Inflammatory macrophage treated with lipopolysaccharide for 4 hours (primary cell): ENCODE results near the gene A2M.
A peak's percentile ranks its signal among the peaks of the same experiment; 100 is the strongest.
"Not testable (repeated sequence)": the region's sequence is repeated elsewhere in the genome, so short reads cannot be mapped to it uniquely, and the experiment has no call there.

Experiments
- DNase-seq: peaks from one replicate; pipeline ENCODE4 v3.0.0-alpha.2; 2020

A2M gene

GRCh38 chr12:9115731-9116559, at the start of gene A2M:
Gene A2M, minus strand, starts transcription at chr12:9115919. Its CDS starts 70 bp downstream, at chr12:9115849.
- DNase-seq = peak; percentile 81

- no peak for DNase-seq
Measured at GRCh38 chr12:9163392-9163791, 47.7 kb upstream of the A2M start.

DNA sequence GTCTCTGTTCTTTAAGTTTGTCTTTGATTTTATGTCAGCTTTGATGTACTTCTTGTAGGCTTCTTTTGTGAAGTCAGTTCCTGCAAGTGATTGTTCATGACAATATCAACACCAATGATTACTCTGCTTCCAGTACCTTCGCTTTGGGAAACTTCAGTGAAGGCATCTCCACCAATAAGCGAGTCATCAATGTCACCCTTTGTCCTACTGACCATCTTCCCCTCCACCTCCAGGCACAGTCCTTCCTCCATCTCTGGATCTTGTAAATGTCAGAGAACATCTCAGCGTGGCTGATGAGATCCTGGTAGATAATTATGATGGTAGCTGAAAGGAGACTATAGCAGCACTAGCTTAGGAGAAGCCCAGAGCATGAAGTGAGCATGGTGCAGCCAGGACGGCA, 40.4 kb upstream of the A2M start:
- peak; percentile 5 for DNase-seq

DNA sequence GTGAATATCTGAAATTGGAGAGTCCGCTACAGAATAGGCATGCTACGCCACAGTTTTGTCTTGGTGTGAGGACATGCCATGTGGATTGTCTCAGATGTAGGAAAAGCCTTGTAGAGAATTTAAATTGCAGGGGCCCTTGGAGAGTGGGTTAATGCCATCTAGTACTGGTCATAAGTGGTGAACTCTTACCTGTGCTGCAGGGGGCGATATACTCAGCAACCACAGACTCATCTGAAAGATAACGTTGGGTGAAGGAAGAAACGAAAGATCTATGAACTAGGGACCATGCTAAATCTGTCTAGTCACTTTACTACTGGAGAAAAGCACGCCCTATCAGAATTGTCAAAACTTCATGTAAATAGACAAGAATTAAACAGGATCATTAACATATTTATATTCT, 33.7 kb upstream of the A2M start:
- DNase-seq = no peak

GRCh38 chr12:9148926-9149325, 33.2 kb upstream of the A2M start:
- peak; percentile 52 for DNase-seq

- DNase-seq = peak; percentile 86
Measured at GRCh38 chr12:9147461-9147860, 31.7 kb upstream of the A2M start.

GRCh38 chr12:9144730-9145106, 29.0 kb upstream of the A2M start:
- peak; percentile 58 for DNase-seq

GRCh38 chr12:9143929-9144729, 28.4 kb upstream of the A2M start:
- peak; percentile 49 for DNase-seq

GRCh38 chr12:9143137-9143536, 27.4 kb upstream of the A2M start:
- DNase-seq = no peak

GRCh38 chr12:9139588-9140290, 24.0 kb upstream of the A2M start:
- DNase-seq = not testable (repeated sequence)

- DNase-seq = no peak
Measured at GRCh38 chr12:9135903-9136310, 20.2 kb upstream of the A2M start.

DNA sequence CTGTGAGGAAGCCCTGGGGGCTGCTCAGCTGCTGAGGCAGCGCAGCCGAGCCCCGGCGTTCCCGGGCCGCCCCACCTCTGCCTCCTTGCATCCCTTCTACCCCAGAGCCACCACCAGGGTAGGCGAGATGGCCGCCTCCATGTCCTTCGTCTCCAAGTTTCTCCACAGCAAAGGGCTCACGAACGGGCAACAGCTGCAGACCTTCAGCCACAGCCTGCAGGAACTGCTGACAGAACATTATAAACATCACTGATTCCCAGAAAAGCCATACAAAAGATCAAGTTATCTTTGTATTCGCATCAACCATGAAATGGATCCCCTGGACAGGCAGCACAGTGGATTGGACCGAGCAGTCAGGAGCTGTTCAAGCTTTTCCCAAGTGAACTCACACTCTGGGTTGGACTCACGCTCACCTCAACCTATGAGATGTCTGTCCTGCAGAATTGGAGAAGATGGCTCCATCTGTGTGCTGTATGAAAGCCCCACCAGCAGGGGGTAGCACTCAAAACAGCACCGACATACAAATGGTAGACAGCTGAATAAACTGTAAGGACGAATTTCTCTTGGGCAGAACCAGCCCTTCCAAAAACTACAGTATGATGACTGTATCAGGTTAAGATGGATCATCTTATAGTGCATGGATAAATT, 19.4 kb upstream of the A2M start:
- DNase-seq = no peak

- DNase-seq = no peak
Measured at GRCh38 chr12:9133216-9133916, 17.6 kb upstream of the A2M start.

DNA sequence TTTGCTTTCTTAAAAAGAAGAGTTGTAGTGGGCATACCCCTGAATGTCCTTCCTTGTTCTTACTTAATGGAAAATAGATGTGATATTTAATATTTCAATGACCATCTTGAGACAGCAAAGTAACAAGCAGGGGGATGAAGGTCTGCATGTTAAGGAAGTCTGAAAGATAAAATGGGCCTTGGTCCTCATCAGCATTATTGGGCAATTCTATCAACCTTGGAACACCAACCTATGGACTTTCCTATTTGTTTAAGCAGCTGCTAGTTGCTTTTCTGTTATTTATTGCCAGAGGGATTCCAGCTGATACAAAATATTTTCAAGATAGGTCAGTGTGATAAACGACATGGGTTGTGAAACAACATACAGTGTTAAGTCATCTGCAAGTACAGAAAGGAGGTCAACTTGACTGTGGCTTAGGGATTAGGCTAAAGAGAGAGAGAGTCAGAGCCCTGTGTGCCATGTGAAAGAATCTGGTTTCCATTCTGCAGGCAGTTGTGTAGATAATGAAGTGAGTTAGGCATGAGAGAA, 16.4 kb upstream of the A2M start:
- no peak for DNase-seq

DNA sequence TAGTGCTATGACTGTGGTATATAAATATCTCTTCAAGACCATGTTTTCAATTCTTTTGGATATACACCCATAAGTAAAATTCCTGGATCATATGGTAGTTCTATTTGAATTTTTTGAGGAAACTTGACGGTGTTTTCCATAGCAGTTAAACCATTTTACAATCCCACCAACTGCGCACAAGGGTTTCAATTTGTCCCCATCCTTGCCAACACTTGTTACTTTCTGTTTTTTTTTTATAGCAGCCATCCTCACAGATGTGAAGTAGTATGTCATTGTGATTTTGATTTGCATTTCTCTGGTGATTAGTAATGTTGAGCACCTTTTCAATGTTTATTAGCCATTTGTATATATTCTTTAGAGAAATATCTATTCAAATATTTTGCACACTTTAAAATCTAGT, 14.5 kb upstream of the A2M start:
- DNase-seq = no peak

- DNase-seq = no peak
Measured at GRCh38 chr12:9127936-9128663, 12.4 kb upstream of the A2M start.

DNA sequence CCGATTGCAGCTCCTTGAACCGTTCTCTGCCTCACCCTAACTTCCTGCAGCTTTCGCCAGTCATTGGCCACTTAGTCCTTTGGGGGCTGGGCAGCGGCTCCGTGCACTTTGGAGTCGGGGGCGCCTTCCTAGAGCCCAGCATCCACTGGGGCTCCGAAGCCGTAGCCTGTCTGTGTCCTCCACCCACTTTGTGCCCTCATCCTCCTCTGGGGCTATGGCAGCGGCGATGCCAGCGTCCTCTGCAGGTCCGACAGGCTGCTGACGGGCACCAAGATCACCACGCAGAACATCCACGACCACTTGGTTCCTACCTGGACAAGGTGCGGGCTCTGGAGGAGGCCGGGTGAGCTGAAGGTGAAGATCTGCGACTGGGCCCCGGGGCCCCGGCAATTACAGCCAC, 11.8 kb upstream of the A2M start:
- no peak for DNase-seq

- DNase-seq = no peak
Measured at GRCh38 chr12:9124383-9125031, 8.8 kb upstream of the A2M start.

- no peak for DNase-seq
Measured at GRCh38 chr12:9123781-9124382, 8.2 kb upstream of the A2M start.

DNA sequence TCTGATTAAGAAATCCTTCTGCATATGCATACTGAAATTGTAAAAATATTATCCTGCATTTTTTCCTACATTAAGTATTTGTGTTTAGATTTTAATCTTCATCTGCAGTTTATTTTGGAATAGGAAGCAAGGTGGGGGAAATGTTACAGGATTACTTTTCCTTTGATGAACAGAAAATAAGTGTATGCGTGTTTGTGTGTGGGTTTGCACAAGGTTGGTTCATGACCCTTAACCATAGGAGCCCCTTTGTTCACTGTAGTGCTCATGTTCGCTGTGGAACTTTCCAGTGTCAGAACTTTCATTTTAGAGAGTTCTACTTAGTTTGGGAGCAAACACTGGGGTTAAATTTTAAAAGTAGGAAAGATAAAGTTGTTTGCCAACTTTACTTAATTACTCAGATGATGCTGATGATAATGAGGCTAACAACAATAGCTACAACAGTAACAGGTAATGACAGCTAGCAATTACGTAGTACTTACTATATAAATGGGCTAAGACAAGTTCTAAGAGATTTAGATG, 6.4 kb upstream of the A2M start:
- DNase-seq = no peak
